Stimulated activated naive CD8-positive, alpha-beta T cell treated with anti-CD3 and anti-CD28 coated beads, Interleukin-15, amount 100 ng/mL, for 72 hours (primary cell): Measurements from ENCODE around the gene SLC39A6.
"Not testable (repeated sequence)": the region's sequence is repeated elsewhere in the genome, so short reads cannot be mapped to it uniquely, and the experiment has no call there.

ENCODE experiments used
- ATAC-seq: fragments of 150-1000 bp; cut with Tn5 transposase; 2 replicates; pipeline ENCODE4 v1.10.0; 2021; ENCODE audit warnings: mild to moderate bottlenecking, moderate library complexity
- DNase-seq, 2 donors: peaks; one replicate each; pipeline ENCODE4 v3.0.0; 2021 to 2022
- H3K27ac Mint-ChIP-seq, 2 donors: one replicate each; pipeline ENCODE4 v1.8.0; 2022; ENCODE audit warnings: mild to moderate bottlenecking in 2 of 2, mixed read lengths in 2 of 2, moderate library complexity in 2 of 2
- H3K27me3 Mint-ChIP-seq: one replicate; pipeline ENCODE4 v1.8.0; 2022; ENCODE audit warnings: mixed read lengths
- H3K4me1 Mint-ChIP-seq: one replicate; pipeline ENCODE4 v1.8.0; 2022; ENCODE audit warnings: mild to moderate bottlenecking, mixed read lengths
- H3K4me3 Mint-ChIP-seq, 2 donors: one replicate each; pipeline ENCODE4 v1.8.0; 2022; ENCODE audit warnings: mild to moderate bottlenecking in 2 of 2, mixed read lengths in 2 of 2, moderate library complexity in 1 of 2
- H3K9me3 Mint-ChIP-seq, 2 donors: one replicate each; pipeline ENCODE4 v1.8.0; 2022; ENCODE audit warnings: mixed read lengths in 2 of 2

SLC39A6 gene

DNA sequence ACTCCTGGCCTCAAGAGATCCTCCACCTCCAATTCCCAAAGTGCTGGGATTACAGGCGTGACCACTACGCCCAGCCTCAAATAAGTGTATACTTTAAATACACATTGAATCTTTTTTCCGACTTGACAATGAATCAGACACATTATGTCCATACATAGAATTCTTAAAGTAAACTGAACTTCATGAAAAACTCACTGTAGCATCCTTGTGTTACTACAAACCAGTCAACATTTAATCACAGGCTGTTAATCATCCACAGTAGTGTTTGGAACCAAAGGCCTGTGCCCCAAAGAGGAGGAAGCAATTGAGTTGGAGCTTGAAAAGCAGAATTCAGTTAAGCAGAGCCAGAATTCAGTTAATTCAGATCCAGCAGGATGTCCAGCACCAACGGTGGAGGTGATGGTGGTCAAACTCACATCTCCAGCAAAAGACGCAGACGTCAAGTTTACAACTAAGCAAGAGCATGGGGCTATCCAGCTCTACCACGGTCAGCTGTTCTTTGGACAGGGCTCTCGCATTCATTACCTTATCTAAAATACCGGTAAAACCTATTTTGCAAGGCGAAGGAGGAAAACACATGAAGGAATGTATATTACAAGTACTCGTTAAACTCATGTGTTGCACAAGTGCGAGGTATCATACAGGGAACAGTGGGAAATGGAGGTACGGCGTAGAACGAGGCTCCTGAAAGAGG is 1.2 kb downstream of the SLC39A6 start:
- Mint-ChIP-seq H3K9me3 (no peaks in the 10 kb centered on the region), H3K4me1 (peaks cover 61% of the 10 kb centered on the region), H3K27ac (peak overlapping the region; percentile 80 to 99), H3K4me3 (peak overlapping the region; percentile 89 to 97), H3K27me3 (no peaks in the 10 kb centered on the region)
- DNase-seq: no peak
- ATAC-seq: no peak

DNA sequence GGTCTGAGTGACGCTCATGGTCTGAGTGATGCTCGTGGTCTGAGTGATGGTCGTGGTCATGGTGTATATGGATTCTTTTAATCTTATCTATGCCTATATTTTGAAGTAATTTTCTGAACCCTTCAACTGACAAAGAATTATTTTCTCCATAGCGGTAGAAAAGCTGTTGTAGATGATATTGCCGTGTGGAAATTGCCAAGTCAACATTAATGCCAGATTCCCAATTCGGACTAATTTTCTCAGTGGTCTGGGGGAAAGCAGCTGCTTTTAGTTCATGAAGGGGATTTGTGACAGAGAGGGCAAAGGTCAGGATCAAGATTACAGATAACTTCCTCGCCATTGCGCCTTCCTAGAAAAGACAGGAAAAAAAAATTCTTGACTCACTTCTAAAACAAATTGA is 2.5 kb downstream of the SLC39A6 start:
- ATAC-seq (no peak), DNase-seq (no peak)
- H3K9me3 Mint-ChIP-seq: no peaks in the 10 kb centered on the region
- peaks cover 48% of the 10 kb centered on the region for H3K4me1 Mint-ChIP-seq
- H3K27me3 Mint-ChIP-seq: no peaks in the 10 kb centered on the region
- H3K27ac Mint-ChIP-seq: no peak overlapping the region
- H3K4me3 Mint-ChIP-seq: peak overlapping the region in 1 of 2 donors; percentile 57

DNA sequence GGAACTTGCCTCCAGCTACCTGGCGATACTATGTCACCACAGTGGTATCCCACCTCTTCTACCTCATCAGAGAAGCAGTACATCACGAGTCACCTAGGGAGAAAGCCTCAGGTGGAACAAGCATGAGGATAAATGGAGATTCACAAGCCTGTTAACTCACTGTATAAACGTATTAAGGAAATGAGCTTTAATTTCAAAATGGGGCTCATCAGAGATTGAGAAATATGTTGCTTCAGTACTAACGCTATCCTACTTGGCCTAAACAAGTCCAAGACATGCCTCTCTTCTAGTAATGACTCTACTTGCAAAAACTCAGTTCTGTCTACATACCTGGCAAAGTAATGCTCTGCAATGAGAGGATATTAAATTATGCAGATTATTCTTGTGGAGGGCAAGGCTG is 4.3 kb downstream of the SLC39A6 start:
- no peak for ATAC-seq
- no peak overlapping the region for H3K4me3 Mint-ChIP-seq
- no peak for DNase-seq
- H3K9me3 Mint-ChIP-seq: no peaks in the 10 kb centered on the region
- no peak overlapping the region for H3K27ac Mint-ChIP-seq
- H3K4me1 Mint-ChIP-seq: peaks cover 36% of the 10 kb centered on the region
- H3K27me3 Mint-ChIP-seq: no peaks in the 10 kb centered on the region

DNA sequence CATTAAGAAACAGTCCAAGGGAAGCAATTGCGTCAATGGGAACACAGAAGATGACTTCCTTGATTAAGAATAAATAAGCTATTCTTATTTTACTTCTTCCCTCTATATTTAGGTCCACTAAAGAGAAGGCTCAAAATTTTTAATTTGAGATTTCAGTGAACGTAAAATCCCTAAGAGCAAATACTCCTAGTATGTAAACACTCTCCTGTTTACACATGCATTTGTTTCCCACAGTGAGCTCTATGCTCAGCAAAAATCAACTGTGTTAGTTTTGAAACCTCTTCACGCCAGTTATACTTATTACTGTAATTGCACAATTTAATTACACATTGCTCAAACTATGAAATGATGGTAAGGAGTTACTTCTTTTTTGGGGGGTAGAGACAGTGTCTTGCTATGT is 8.8 kb downstream of the SLC39A6 start:
- H3K4me1 Mint-ChIP-seq: peaks cover 5% of the 10 kb centered on the region

DNA sequence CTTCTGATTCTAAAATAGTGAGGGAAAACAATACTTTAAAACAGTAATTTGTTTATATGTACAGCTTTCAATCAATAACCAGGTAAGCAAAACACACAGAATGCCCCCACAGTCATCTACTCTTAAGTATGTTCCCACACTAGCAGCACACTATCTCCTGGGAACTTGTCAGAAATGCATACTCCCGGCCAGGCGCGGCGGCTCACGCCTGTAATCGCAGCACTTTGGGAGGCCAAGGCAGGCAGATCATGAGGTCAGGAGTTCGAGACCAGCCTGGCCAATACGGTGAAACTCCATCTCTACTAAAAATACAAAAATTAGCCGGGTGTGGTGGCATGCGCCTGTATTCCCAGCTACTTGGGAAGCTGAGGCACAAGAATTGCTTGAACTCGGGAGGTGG is 12.4 kb downstream of the SLC39A6 start:
- not testable (repeated sequence) for H3K27me3 Mint-ChIP-seq, H3K4me3 Mint-ChIP-seq, H3K9me3 Mint-ChIP-seq, DNase-seq, H3K27ac Mint-ChIP-seq, H3K4me1 Mint-ChIP-seq, ATAC-seq

More for the DNA sequence above, 8.8 kb downstream of the SLC39A6 start:
- H3K9me3 Mint-ChIP-seq: no peaks in the 10 kb centered on the region
- no peaks in the 10 kb centered on the region for H3K27me3 Mint-ChIP-seq
- DNase-seq (no peak), ATAC-seq (no peak)
- H3K4me3 Mint-ChIP-seq: no peak overlapping the region
- H3K27ac Mint-ChIP-seq: no peak overlapping the region

DNA sequence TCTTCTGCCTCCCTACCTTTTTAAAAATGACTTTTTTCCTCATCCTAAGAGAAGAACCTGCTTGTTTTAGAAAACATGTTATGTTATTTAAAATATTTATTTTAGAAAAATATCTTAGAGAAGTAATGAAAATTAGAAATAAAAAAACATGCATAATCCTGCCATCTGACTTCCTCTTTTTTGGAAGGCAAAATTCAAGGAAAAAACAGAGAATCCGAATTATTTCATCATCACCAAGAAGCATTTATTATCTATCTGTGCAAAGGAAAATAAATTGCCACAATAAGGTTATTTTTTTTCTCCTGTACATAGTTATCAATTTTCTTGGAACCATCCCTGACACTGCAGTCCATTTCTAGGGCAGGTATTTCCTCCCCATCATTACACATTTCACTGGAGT is 14.4 kb downstream of the SLC39A6 start:
- no peak for DNase-seq
- Mint-ChIP-seq H3K27ac (no peak overlapping the region), H3K27me3 (no peaks in the 10 kb centered on the region), H3K4me3 (no peak overlapping the region), H3K9me3 (no peaks in the 10 kb centered on the region), H3K4me1 (no peaks in the 10 kb centered on the region)
- ATAC-seq: no peak

DNA sequence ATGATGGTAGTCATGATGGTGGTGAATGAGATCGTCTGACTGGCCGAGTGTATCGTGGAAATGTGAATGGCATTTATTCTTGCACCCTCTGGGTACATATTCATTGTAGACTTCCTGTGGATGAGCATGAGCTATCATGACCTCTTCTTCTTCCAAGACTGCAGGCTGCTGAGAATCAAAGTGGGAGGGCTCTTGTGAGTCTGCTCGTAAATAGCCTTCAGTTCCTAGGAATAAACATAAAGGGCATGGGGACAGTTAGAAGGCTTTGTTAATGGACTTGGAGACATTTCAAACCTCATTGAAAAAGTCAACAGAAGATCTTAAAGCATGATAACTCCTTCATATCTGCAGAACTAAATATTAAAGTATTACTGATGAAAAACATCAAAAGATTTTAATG is 14.9 kb downstream of the SLC39A6 start:
- H3K9me3 Mint-ChIP-seq: no peaks in the 10 kb centered on the region
- no peak overlapping the region for H3K4me3 Mint-ChIP-seq
- H3K27ac Mint-ChIP-seq: no peak overlapping the region
- no peaks in the 10 kb centered on the region for H3K4me1 Mint-ChIP-seq
- no peak for ATAC-seq
- no peak for DNase-seq
- no peaks in the 10 kb centered on the region for H3K27me3 Mint-ChIP-seq

DNA sequence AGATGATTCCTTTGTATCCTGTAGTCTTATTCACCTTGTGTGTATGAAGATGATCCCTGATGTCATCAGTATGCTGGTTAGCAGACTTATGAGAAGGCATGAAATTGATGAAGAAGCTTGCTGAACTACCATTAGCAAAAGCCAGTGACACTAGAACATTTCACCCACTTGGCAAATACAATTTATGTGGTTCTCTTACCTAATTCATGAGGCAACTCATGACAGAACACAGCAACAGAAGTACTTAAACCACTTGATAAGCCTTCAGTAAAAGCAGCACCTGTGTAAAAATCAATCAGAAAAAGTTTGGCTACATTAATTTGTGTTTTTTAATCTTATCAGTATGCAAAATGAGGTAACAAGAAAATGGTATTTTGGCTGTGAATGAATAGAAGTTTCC is 16.8 kb downstream of the SLC39A6 start:
- DNase-seq (no peak), ATAC-seq (no peak)
- Mint-ChIP-seq H3K27ac (no peak overlapping the region), H3K4me3 (no peak overlapping the region), H3K4me1 (no peaks in the 10 kb centered on the region), H3K9me3 (no peaks in the 10 kb centered on the region), H3K27me3 (no peaks in the 10 kb centered on the region)

DNA sequence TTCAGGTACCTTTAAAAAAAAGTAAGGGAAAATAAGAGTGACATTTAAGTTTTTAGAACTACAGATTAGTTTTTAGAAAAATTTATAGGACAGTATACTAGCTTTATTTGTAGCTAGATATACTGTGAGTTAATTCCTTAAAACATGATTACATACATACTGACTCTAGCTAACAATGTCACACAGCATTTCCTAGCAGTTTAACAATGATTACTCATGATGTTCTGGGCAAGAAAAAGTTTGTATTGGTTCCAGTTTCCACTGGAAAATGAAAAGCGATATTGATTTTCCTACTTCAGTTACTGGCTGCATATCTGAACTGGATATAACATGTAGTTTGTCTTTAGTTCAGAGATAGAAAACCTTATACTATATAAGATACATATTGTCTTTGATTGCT is 19.4 kb downstream of the SLC39A6 start:
- DNase-seq (no peak), ATAC-seq (no peak)
- no peaks in the 10 kb centered on the region for H3K27me3 Mint-ChIP-seq
- H3K4me1 Mint-ChIP-seq: no peaks in the 10 kb centered on the region
- no peak overlapping the region for H3K4me3 Mint-ChIP-seq
- H3K9me3 Mint-ChIP-seq: no peaks in the 10 kb centered on the region
- H3K27ac Mint-ChIP-seq: no peak overlapping the region

DNA sequence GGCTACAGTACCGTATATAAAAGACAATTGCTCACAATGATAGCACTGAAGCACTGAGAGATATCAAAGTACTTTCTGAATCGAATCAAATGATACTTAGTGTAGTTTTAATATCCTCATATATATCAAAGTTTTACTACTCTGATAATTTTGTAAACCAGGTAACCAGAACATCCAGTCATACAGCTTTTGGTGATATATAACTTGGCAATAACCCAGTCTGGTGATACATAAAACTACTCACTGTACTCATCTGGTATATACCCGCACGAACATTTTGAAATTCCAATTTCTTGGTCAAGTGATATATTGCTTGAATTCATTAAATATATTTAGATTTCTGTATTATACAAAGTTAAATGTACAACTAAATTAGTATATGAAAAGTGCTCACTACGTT is 20.5 kb downstream of the SLC39A6 start:
- H3K9me3 Mint-ChIP-seq: no peaks in the 10 kb centered on the region

DNA sequence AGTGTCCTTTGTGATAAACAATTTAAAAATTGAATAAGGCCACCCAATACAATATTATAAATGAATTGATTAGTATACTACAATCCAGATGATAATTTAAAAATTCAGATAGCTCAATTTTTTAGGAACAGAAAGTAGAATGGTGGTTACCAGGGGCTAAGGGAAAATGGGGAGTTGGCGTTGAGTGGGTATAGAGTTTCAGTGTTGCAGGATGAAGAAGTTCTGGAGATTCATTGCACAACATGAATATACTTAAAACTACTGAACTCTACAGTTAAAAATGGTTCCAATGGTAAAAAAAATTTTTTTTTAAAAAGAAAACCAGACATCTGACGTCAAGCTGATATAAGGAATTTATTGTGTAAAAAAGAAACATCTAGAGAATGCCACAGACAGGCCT is 20.9 kb downstream of the SLC39A6 start:
- H3K4me3 Mint-ChIP-seq: no peak overlapping the region
- no peaks in the 10 kb centered on the region for H3K27me3 Mint-ChIP-seq
- H3K27ac Mint-ChIP-seq: no peak overlapping the region
- ATAC-seq: no peak
- DNase-seq: no peak
- no peaks in the 10 kb centered on the region for H3K4me1 Mint-ChIP-seq
- no peaks in the 10 kb centered on the region for H3K9me3 Mint-ChIP-seq

More for the DNA sequence above, 20.5 kb downstream of the SLC39A6 start:
- H3K27ac Mint-ChIP-seq: no peak overlapping the region
- H3K4me3 Mint-ChIP-seq: no peak overlapping the region
- DNase-seq (no peak), ATAC-seq (no peak)
- no peaks in the 10 kb centered on the region for H3K27me3 Mint-ChIP-seq
- H3K4me1 Mint-ChIP-seq: no peaks in the 10 kb centered on the region

DNA sequence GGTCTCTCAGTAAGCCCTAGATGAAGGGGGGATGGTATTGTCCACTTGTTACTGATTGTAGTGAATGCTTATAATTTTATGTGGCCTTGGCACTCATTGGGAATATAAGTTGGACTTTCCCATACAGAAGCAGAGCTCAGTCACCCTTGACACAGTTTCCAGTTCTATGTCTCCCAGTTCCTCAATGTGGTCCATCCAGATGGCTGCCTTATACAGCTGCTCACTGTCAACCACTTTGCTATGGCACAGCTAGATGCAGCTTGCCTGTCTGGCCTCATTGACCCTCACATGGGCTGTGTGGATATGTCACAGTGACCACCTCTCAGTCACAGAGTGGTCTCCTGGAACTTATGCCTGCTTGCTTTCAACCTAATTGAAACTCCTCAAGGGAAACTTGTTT is 21.7 kb downstream of the SLC39A6 start:
- Mint-ChIP-seq H3K9me3 (no peaks in the 10 kb centered on the region), H3K27me3 (no peaks in the 10 kb centered on the region), H3K27ac (no peak overlapping the region), H3K4me1 (no peaks in the 10 kb centered on the region), H3K4me3 (no peak overlapping the region)
- ATAC-seq (no peak), DNase-seq (no peak)

DNA sequence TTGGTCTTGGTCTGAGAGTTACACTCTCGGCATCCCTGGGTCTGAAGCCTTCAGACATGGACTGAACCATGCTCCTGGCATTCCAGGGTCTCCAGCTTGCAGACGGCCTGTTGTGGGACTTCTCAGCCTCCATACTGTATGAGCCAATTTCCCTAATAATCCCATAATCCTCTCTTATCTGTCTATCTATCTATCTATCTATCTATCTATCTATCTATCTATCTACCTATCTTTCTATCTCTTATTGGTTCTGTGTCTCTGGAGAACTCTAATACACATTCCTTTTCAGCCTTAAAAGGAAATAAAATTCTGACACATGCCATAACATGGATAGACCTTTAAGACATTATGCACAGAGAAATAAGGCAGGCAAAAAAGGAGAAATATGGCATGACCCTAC is 24.4 kb downstream of the SLC39A6 start:
- Mint-ChIP-seq H3K9me3 (no peaks in the 10 kb centered on the region), H3K4me3 (no peak overlapping the region), H3K4me1 (no peaks in the 10 kb centered on the region), H3K27me3 (peaks cover 7% of the 10 kb centered on the region), H3K27ac (no peak overlapping the region)
- DNase-seq (no peak), ATAC-seq (no peak)

DNA sequence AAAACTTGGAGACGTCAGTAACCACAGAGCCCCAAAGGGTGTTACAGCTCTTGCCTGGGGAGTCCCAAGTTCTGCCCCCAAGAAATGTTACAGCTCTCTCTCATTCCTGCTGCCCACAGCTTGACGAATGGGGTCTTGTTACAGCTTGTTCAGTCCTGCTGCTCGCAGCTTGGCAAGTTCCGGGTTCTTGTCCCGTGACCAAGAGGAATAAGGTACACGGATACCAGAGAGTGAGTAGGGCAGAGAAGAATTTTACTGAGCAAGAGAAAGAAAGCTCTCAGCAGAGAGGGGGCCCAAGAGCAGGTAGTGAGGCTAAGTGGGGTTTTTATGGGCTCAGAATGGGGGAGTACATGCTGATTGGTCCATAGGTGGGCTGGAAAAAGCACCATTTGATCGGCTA is 27.2 kb downstream of the SLC39A6 start:
- no peaks in the 10 kb centered on the region for H3K4me1 Mint-ChIP-seq
- H3K27me3 Mint-ChIP-seq: peaks cover 7% of the 10 kb centered on the region
- H3K27ac Mint-ChIP-seq: no peak overlapping the region
- H3K9me3 Mint-ChIP-seq: no peaks in the 10 kb centered on the region
- no peak overlapping the region for H3K4me3 Mint-ChIP-seq
- DNase-seq: no peak
- no peak for ATAC-seq

DNA sequence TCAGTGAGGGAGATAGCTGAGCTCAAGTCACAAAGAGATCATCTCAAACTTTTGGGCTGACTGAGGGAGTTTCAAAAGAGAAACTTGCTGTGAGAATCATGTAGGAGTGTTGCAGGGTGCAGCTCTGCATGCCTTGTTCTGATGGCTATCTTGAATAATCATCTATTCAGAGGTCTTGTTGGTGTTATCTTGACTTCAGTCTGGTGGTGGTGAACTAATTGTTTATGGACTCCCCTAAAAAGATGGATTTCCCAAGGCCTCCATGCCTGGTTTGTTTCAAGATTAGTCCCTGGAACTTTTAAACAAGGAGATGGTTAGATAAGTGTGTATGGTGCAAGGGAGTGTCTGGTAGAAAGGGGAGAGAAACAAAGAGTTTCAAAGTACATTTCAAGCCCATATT is 29.8 kb downstream of the SLC39A6 start:
- ATAC-seq: no peak
- H3K27me3 Mint-ChIP-seq: peaks cover 7% of the 10 kb centered on the region
- H3K9me3 Mint-ChIP-seq: no peaks in the 10 kb centered on the region
- H3K4me3 Mint-ChIP-seq: no peak overlapping the region
- no peak overlapping the region for H3K27ac Mint-ChIP-seq
- no peaks in the 10 kb centered on the region for H3K4me1 Mint-ChIP-seq
- no peak for DNase-seq

DNA sequence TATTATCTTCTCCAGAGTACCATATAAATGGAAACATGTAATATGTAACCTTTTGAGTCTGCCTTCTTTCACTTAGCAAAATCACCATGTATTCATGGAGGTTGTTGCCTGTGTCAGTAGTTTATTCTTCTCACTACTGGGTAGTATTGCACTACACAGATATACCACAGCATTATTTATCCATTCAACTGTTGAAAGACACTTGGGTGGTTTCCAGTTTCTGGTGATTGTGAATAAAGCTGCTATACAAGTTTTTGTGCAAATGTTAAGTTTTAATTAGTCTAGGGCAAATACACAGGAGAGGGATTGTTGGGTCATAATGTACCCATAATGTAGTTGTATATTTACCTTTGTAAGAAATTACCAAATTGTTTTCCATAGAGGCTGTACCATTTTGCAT is 32.2 kb downstream of the SLC39A6 start:
- no peaks in the 10 kb centered on the region for H3K9me3 Mint-ChIP-seq
- H3K4me3 Mint-ChIP-seq: no peak overlapping the region
- no peak for DNase-seq

DNA sequence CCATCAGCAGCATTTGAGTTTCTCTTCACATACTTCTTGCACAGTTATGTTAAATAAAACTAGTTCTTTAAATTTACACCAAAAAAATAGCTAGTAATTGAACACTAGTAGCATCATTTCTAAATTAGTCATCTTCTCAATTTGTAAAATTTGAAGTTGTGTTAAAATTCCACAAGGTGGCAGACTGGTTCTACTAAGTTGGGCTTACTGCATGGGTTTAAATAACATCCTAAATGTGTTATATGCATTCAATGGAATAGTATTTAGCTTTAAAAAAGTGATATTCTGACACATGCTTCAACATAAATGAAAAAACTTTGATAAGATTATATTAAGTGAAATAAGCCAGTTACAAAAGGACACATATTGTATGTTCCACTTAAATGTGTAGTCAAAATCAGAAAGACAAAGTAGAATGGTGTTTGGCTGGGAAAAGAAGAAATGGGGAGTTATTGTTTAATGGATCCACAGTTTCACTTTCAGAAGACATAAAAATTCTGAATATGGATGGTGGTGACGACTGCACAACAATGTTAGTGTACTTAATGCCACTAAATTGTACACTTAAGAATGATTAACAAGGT is 33.1 kb downstream of the SLC39A6 start:
- DNase-seq: no peak
- peak; percentile 43 for ATAC-seq
- no peaks in the 10 kb centered on the region for H3K9me3 Mint-ChIP-seq
- no peak overlapping the region for H3K4me3 Mint-ChIP-seq
- no peaks in the 10 kb centered on the region for H3K4me1 Mint-ChIP-seq
- H3K27ac Mint-ChIP-seq: no peak overlapping the region
- H3K27me3 Mint-ChIP-seq: no peaks in the 10 kb centered on the region

More for the DNA sequence above, 32.2 kb downstream of the SLC39A6 start:
- no peak for ATAC-seq
- Mint-ChIP-seq H3K27ac (no peak overlapping the region), H3K4me1 (no peaks in the 10 kb centered on the region), H3K27me3 (peaks cover 4% of the 10 kb centered on the region)
